Measurements from ENCODE around the gene HSF4.

DNA sequence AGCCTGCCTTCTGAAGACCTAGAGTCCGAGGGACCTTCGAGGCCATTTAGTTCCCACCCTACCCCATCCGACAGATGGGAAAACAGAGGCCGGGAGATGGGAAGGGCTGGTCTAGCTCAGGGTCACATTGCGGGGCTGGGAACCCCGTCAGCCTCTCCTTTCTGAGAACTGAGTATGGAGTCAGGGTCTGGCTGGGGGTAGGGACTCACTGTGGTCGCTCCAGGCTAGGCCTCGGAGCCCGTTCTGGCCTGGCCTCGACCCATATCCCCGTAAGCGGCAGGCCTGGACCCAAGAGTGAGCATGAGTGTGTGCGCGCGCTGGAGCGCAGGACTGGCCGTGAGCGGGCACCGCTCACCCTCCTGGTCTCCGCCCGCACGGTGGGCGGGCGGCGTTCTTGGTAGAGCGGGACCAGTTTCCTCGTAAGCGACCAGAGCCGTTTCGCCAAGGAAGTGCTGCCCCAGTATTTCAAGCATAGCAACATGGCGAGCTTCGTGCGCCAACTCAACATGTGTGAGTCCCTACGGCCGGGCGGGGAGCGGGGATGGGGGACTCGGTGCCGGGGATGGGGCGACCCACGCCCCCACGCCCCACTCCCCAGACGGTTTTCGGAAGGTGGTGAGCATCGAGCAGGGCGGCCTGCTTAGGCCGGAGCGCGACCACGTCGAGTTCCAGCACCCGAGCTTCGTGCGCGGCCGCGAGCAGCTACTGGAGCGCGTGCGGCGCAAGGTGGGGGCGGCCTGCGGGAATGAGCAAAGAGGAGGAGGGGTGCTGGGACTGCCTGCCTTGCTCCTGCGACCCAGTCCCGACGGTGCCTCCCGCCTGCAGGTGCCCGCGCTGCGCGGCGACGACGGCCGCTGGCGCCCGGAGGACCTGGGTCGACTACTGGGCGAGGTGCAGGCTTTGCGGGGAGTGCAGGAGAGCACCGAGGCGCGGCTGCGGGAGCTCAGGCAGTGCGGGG is 855 bp downstream of the HSF4 start:
- TF ChIP-seq CTCF (IDR thresholded peaks at IDR 0.05; ENCODE audit: low read depth, low read length) (no peak), MYC (IDR thresholded peaks at IDR 0.05; ENCODE audit: low read depth, low read length) (no peak), POLR2A (IDR thresholded peaks at IDR 0.05; ENCODE audit: extremely low read depth, insufficient read length) (no peak)
- TF ChIP-seq, protein P1, sequence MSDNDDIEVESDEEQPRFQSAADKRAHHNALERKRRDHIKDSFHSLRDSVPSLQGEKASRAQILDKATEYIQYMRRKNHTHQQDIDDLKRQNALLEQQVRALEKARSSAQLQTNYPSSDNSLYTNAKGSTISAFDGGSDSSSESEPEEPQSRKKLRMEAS (IDR thresholded peaks at IDR 0.05; ENCODE audit: low read depth, low read length): no peak
